ENCODE results near the gene MITF. TPM values are rescaled to one million over a fixed set of nuclear protein-coding genes. Genes with fewer than 3 reads are reported as not detected.

MITF gene
- total RNA-seq, 6 experiments from 2014 or later, result 1.9 to 4.1 (median 3.8) TPM

- Histone ChIP-seq H3K36me3 (no peaks in the 10 kb centered on the region), H3K4me3 (no peak overlapping the region), H3K27me3 (no peaks in the 10 kb centered on the region), H3K9me3 (no peaks in the 10 kb centered on the region), H3K27ac (no peak overlapping the region), H3K4me1 (no peaks in the 10 kb centered on the region)
- WGBS (ENCODE audit: insufficient coverage, low coverage, low lambda C conversion rate, missing lambda C conversion rate), result 91% methylated on average over 1 of the region's 1 CpG
- TF ChIP-seq, protein P1, sequence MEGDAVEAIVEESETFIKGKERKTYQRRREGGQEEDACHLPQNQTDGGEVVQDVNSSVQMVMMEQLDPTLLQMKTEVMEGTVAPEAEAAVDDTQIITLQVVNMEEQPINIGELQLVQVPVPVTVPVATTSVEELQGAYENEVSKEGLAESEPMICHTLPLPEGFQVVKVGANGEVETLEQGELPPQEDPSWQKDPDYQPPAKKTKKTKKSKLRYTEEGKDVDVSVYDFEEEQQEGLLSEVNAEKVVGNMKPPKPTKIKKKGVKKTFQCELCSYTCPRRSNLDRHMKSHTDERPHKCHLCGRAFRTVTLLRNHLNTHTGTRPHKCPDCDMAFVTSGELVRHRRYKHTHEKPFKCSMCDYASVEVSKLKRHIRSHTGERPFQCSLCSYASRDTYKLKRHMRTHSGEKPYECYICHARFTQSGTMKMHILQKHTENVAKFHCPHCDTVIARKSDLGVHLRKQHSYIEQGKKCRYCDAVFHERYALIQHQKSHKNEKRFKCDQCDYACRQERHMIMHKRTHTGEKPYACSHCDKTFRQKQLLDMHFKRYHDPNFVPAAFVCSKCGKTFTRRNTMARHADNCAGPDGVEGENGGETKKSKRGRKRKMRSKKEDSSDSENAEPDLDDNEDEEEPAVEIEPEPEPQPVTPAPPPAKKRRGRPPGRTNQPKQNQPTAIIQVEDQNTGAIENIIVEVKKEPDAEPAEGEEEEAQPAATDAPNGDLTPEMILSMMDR (IDR thresholded peaks at IDR 0.05), result no peak
- TF ChIP-seq POLR2A (IDR thresholded peaks at IDR 0.05), result no peak
- ATAC-seq (no peak), DNase-seq (no peak)
- intact Hi-C loops (cut with DNase I), result no loop called here
Observed at GRCh38 chr3:69844706-69845105, 105.4 kb downstream of the MITF start.

- no peak overlapping the region for H3K4me3 ChIP-seq
- WGBS (ENCODE audit: insufficient coverage, low coverage, low lambda C conversion rate, missing lambda C conversion rate), result 85% methylated on average over 3 of the region's 3 CpGs
- H3K4me1 ChIP-seq, result no peaks in the 10 kb centered on the region
- TF ChIP-seq, protein P1 (IDR thresholded peaks at IDR 0.05), result no peak
- TF ChIP-seq POLR2A (IDR thresholded peaks at IDR 0.05), result no peak
- no peaks in the 10 kb centered on the region for H3K27me3 ChIP-seq
- no peaks in the 10 kb centered on the region for H3K36me3 ChIP-seq
- intact Hi-C loops (cut with DNase I), result no loop called here
- DNase-seq (no peak), ATAC-seq (no peak)
- H3K9me3 ChIP-seq, result no peaks in the 10 kb centered on the region
- H3K27ac ChIP-seq, result no peak overlapping the region
Observed at GRCh38 chr3:69847303-69847702, 108.0 kb downstream of the MITF start.

DNA sequence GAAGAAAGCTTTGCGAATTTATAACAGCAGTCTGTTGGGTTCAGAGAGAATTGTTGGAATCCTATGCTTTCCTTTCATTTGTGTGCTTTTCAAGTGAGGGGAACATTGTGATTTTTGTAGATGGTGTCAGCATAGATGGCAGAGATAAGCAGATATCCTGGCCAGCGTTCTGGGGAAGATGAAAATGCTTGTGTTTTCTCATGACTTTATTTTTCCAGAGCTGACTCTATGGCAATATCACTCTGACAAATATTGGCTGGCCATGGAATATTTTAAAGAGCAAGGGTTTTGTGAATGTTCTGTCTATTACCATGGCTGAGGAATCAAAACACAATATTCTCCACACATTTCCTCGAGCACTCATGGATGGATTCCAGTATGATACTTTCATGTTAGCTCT, 108.8 kb downstream of the MITF start:
- DNase-seq (no peak), ATAC-seq (no peak)
- H3K36me3 ChIP-seq, result no peaks in the 10 kb centered on the region
- no peaks in the 10 kb centered on the region for H3K4me1 ChIP-seq
- WGBS (ENCODE audit: insufficient coverage, low coverage, low lambda C conversion rate, missing lambda C conversion rate), result 67% methylated on average over 3 of the region's 3 CpGs
- TF ChIP-seq POLR2A (IDR thresholded peaks at IDR 0.05), result no peak
- TF ChIP-seq, protein P1 (IDR thresholded peaks at IDR 0.05), result no peak
- H3K9me3 ChIP-seq, result no peaks in the 10 kb centered on the region
- H3K27ac ChIP-seq, result no peak overlapping the region
- H3K27me3 ChIP-seq, result no peaks in the 10 kb centered on the region
- intact Hi-C loops (cut with DNase I), result no loop called here
- H3K4me3 ChIP-seq, result no peak overlapping the region

DNA sequence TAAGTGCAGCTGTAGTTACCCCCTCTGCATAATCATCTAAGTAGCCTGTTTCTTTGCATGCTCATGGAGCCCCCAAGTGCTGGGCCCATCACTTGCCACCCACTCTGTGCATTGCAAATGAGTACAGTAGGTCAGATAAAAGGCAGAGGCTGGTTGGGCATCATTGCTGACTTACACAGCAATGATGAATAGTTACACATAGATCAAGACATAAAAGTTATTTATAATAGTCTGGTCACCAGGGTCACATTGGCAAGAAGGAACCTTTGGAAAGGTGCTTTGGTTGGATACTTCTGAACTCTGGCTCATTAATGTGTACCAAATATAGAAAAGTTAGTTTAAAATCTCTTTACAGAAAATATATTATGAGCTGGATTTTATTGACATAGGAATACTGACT, 111.6 kb downstream of the MITF start:
- ATAC-seq (no peak), DNase-seq (no peak)
- Histone ChIP-seq H3K27me3 (no peaks in the 10 kb centered on the region), H3K4me3 (no peak overlapping the region), H3K27ac (no peak overlapping the region), H3K36me3 (no peaks in the 10 kb centered on the region), H3K4me1 (no peaks in the 10 kb centered on the region), H3K9me3 (no peaks in the 10 kb centered on the region)
- intact Hi-C loops (cut with DNase I), result no loop called here
- TF ChIP-seq, protein P1 (IDR thresholded peaks at IDR 0.05), result no peak
- no peak for TF ChIP-seq POLR2A (IDR thresholded peaks at IDR 0.05)

- no peaks in the 10 kb centered on the region for H3K4me1 ChIP-seq
- H3K4me3 ChIP-seq, result no peak overlapping the region
- 56% methylated on average over 3 of the region's 3 CpGs for WGBS (ENCODE audit: insufficient coverage, low coverage, low lambda C conversion rate, missing lambda C conversion rate)
- no peak overlapping the region for H3K27ac ChIP-seq
- intact Hi-C loops (cut with DNase I), result no loop called here
- no peaks in the 10 kb centered on the region for H3K27me3 ChIP-seq
- DNase-seq (no peak), ATAC-seq (no peak)
- no peaks in the 10 kb centered on the region for H3K9me3 ChIP-seq
- no peaks in the 10 kb centered on the region for H3K36me3 ChIP-seq
- no peak for TF ChIP-seq POLR2A (IDR thresholded peaks at IDR 0.05)
- TF ChIP-seq, protein P1 (IDR thresholded peaks at IDR 0.05), result no peak
Observed at GRCh38 chr3:69853027-69853426, 113.8 kb downstream of the MITF start.

All from right lobe of liver (tissue), 6 donors.